Brain pericyte (primary cell): Measurements from ENCODE around the gene MYO10.
"Not testable (repeated sequence)": the region's sequence is repeated elsewhere in the genome, so short reads cannot be mapped to it uniquely, and the experiment has no call there.

Source experiments
- DNase-seq: peaks from one replicate; pipeline ENCODE4 v3.0.0-alpha.2; 2012; ENCODE audit warnings: low read depth, low spot score

The MYO10 gene

GRCh38 chr5:16784088-16784487 is 152.0 kb downstream of the MYO10 start:
- DNase-seq: no peak

GRCh38 chr5:16781828-16782626 is 154.1 kb downstream of the MYO10 start:
- no peak for DNase-seq

- no peak for DNase-seq
These were observed 155.8 kb downstream of the MYO10 start for GRCh38 chr5:16780325-16780724.

GRCh38 chr5:16777432-16777831 is 158.7 kb downstream of the MYO10 start:
- DNase-seq: no peak

- DNase-seq: no peak
These were observed 159.4 kb downstream of the MYO10 start for GRCh38 chr5:16776611-16777251.

- DNase-seq: no peak
These were observed 161.3 kb downstream of the MYO10 start for GRCh38 chr5:16774806-16775205.

- DNase-seq: no peak
These were observed 162.1 kb downstream of the MYO10 start for GRCh38 chr5:16773991-16774390.

DNA sequence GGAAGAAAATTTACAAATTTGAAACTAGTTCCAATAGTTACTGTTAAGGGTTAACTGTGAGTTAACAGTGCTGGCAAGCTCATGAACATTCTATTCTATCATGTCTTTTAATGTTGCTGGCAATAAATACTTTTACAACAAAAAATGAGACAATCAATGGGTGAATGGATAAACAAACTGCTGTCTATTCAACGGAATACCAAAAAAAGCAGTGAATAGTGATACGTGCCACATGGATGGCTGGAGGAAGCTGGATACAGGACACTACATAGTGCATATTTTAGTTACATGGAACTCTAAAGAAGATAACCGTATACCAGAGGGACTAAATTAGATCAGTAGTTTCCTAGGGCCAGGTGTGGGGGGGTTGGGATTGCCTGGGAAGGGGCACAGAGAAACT is 163.5 kb downstream of the MYO10 start:
- DNase-seq: no peak

- DNase-seq: no peak
These were observed 167.9 kb downstream of the MYO10 start for GRCh38 chr5:16768184-16768583.

GRCh38 chr5:16763211-16763610 is 172.9 kb downstream of the MYO10 start:
- DNase-seq: no peak

- DNase-seq: no peak
These were observed 176.8 kb downstream of the MYO10 start for GRCh38 chr5:16759147-16759773.

DNA sequence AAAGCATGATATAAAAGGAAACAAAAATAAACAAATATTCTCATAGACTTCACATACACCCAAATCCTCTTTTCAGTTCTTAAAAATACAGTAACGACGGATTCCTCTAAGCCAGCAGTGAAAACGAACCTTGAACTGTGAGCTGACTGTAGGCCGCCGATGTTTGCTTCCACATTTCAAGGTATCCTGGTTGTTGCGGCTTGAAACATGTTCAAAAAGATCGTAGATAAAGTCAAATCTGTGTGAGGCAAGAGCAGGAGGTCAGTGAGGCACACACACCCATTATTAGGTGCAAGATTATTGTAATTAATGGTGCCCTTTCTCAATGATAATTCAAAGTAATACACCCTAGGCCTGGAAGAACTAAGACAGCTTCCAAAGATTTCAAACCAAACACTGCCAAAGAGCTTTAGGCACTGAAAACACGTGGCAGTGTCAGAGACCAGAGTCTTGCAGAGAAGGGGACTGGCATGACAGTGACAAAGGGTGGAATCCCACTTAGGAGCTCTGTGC is 178.0 kb downstream of the MYO10 start:
- DNase-seq: no peak

GRCh38 chr5:16757577-16757976 is 178.5 kb downstream of the MYO10 start:
- not testable (repeated sequence) for DNase-seq

DNA sequence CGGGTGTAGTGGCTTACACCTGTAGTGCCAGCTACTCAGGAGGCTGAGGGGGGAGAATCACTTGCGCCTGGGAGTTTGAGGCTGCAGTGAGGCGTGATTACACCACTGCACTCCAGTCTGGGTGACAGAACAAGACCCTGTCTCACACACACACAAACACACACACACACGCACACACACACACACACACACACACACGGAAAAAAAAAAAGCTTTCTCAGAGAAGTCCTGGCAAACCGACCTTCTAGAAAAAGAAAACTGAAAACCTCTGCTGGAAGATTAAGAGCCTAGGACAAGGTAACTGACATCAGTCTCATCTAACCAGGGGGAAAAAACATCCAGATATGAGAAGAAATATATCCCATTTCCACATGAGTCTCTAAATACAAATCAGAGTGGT is 178.9 kb downstream of the MYO10 start:
- DNase-seq: no peak

DNA sequence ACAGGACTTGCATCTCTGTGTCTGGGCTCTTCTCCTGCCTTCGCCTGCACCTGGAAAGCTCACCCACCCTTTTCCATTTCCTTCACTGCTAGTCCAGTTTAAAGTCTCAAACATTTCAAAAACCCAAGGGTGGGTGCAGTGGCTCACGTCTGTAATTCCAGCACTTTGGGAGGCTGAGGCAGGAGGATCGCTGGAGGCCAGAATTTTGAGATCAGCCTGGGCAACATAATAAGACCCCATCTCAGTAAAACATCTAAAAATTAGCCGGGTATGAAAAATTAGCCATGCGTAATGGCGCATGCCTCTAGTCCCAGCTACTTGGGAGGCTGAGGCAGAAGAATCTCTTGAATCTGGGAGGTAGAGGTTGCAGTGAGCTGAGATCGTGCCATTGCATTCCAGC is 179.4 kb downstream of the MYO10 start:
- DNase-seq: no peak

DNA sequence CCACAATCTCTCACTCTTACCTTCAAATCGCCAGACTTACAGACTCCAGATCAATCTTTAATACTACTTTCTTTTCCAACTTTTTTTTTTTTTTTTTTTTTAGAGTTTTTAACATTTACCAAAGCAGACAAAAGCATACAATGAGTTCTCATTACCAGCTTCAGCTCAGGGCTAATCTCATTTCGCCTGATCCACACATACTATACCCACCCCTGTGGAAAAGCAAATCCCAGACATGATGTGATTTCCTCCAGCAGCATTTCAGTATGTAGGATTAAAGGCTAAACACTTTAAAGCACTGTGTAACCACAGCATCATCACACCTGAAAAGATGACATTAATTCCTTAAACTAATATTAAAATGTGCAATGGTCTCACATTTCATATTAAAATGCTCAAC is 180.4 kb downstream of the MYO10 start:
- no peak for DNase-seq

GRCh38 chr5:16754601-16755000 is 181.5 kb downstream of the MYO10 start:
- no peak for DNase-seq

DNA sequence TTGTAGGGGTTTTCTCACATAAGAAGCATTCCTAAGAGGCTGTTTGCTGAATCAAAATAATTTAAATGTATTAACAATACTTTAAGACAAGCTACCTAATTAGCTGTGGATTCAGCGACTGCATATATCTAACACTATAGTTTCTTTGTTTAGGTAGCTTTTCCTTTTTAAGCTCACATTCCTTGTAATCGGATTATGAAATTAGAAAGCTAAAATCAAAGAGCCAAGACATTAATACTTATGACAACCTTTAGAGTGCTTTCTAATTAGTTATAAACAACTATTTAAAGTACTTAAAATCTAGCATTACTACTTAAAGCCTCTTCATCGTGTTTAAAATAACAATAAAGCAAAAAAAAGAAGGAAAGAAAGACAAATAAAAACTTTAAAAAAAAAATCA is 182.0 kb downstream of the MYO10 start:
- no peak for DNase-seq

DNA sequence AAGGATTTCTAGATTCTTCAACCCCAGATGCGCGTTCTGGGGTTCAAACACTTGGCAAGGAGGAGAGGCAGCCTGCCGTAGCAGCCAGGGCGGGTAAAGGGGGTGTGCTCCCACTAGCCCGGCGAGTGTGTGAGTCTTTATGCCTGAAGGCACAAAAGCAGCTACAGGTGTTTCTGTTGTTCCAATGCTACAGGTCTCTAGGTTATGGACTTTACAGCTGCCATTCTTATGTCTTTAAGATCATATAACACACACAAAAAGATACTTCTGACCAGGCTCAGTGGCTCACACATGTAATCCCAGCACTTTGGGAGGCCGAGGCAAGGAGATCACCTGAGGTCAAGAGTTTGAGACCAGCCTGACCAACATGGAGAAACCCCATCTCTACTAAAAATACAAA is 185.6 kb downstream of the MYO10 start:
- DNase-seq: no peak

DNA sequence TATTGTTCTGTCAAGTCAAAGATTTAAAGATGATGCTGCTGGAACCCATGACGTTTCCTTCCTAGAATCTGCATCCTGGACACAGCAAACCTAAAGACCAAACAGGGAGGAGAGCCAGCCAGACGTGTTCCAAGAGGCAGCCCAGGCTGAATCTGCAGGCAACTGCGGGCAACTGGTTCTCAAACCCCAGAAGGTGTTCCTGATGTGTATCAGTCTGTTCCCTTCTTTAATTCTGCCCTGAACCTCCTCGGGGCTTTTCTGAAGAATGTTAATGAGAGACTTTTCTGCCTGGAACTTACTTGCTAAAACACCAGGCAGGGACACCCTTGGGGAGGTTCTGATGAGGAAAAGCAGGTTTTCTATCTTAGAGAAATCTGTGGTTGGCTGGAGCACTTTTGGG is 186.5 kb downstream of the MYO10 start:
- no peak for DNase-seq

GRCh38 chr5:16744164-16744880 is 191.8 kb downstream of the MYO10 start:
- no peak for DNase-seq

- DNase-seq: no peak
These were observed 193.2 kb downstream of the MYO10 start for GRCh38 chr5:16742938-16743337.
